Keratinocyte (primary cell): ENCODE measurements around the gene CREB1.

ENCODE experiments used
- EZH2 ChIP-seq: IDR thresholded peaks from one replicate; pipeline ENCODE4 v1.6.1; 2012; ENCODE audit warnings: inconsistent platforms, mild to moderate bottlenecking, low read length, moderate library complexity
- TF ChIP-seq, protein P1 (sequence below), 3 experiments: IDR thresholded peaks in 1 of 3; conservative IDR thresholded peaks in 1 of 3; optimal IDR thresholded peaks in 1 of 3; 2 replicates in 2 of 3; 3 replicates in 1 of 3; pipeline versions ENCODE3 to v1.5.1; 2011; ENCODE audit warnings: low read length in 3 of 3, mild to moderate bottlenecking in 3 of 3, moderate library complexity in 2 of 3, control low read depth in 1 of 3, inconsistent platforms in 1 of 3; ENCODE audit not compliant: insufficient read depth in 2 of 3; ENCODE audit errors: extremely low read depth in 1 of 3

DNA sequence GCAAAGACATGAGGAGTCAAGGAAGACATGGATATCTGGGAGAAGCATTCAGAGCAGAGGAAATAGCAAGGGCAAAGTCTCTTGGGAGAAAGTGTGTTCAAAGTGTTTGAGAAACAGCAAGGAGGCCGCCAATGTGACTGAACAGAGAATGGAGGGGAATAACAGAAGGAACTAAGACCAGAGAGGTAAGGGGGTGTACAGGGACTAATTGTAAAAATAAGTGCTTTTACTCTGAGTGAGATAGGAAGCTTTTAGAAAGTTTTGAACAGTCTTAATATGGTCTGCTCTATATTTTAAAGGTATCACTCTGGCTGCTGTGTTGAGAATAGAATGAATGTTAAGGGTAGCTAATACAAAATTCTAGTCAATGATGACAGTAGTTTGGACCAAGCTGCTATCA is 6.8 kb upstream of the CREB1 start:
- TF ChIP-seq, protein P1, sequence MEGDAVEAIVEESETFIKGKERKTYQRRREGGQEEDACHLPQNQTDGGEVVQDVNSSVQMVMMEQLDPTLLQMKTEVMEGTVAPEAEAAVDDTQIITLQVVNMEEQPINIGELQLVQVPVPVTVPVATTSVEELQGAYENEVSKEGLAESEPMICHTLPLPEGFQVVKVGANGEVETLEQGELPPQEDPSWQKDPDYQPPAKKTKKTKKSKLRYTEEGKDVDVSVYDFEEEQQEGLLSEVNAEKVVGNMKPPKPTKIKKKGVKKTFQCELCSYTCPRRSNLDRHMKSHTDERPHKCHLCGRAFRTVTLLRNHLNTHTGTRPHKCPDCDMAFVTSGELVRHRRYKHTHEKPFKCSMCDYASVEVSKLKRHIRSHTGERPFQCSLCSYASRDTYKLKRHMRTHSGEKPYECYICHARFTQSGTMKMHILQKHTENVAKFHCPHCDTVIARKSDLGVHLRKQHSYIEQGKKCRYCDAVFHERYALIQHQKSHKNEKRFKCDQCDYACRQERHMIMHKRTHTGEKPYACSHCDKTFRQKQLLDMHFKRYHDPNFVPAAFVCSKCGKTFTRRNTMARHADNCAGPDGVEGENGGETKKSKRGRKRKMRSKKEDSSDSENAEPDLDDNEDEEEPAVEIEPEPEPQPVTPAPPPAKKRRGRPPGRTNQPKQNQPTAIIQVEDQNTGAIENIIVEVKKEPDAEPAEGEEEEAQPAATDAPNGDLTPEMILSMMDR (optimal IDR thresholded peaks at IDR 0.05 in 1 of 3, IDR thresholded peaks at IDR 0.05 in 1 of 3, conservative IDR thresholded peaks at IDR 0.05 in 1 of 3; ENCODE audit: extremely low read depth in 1 of 3, insufficient read depth in 2 of 3, low read length in 3 of 3), result no peak
- TF ChIP-seq EZH2, result no peak
